ENCODE measurements around the gene ZEB2. TPM values are rescaled to one million over a fixed set of nuclear protein-coding genes. Genes with fewer than 3 reads are reported as not detected.

Gene ZEB2
- total RNA-seq, 1 experiment from 2014 or later, result 1.2 TPM

DNA sequence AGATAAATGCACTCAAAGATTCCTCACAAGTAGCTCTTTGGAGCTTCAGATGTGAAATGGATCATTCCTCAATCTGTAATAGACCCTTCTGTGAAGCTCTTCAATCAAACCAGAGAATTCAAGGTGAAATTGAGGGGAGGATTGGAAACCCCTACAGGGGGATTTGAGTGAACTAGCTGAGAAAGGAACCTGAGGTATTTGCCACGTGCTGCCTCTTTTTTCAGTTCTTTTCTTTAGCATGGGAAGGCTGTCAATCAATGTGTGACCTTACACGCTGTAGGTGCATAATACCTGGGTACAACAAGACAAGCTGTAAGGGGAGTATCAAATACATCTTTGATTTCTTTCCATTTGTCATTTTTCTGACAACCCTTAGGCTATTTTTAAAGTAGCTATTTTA lies 46.5 kb upstream of the ZEB2 start:
- no peak overlapping the region for H3K4me2 ChIP-seq (ENCODE audit: insufficient read depth, insufficient read length, low read length)
- H3K79me1 ChIP-seq (ENCODE audit: insufficient read depth, low read depth, low read length, poor library complexity, severe bottlenecking), result no peaks in the 10 kb centered on the region
- Mint-ChIP-seq H3K9me3 (no peaks in the 10 kb centered on the region), H3K27me3 (ENCODE audit: low read depth) (no peaks in the 10 kb centered on the region), H3K36me3 (ENCODE audit: insufficient read depth in 1 of 3, low read depth in 3 of 3) (no peaks in the 10 kb centered on the region), H3K4me1 (peaks cover 30 to 33% of the 10 kb centered on the region in 2 experiments), H3K4me3 (no peak overlapping the region), H3K27ac (no peak overlapping the region)
- no peak overlapping the region for H3K18ac ChIP-seq (ENCODE audit: insufficient read length, low read depth, low read length)
- H2BK15ac ChIP-seq (ENCODE audit: low read depth, low read length), result no peak overlapping the region
- H3K4ac ChIP-seq (ENCODE audit: low read depth, low read length), result no peak overlapping the region
- H4K91ac ChIP-seq (ENCODE audit: insufficient read length, low read depth, low read length), result no peak overlapping the region
- H3K9me3 ChIP-seq (ENCODE audit: control insufficient read depth, low read depth, low read length), result no peaks in the 10 kb centered on the region
- H2BK12ac ChIP-seq (ENCODE audit: insufficient read length, low read depth, low read length), result no peak overlapping the region
- H3K23me2 ChIP-seq (ENCODE audit: insufficient read length, low read depth, low read length, poor library complexity, severe bottlenecking), result no peaks in the 10 kb centered on the region
- H3K23ac ChIP-seq (ENCODE audit: insufficient read length, low read depth, low read length), result no peak overlapping the region
- no peak overlapping the region for H2BK5ac ChIP-seq (ENCODE audit: insufficient read length, low read length)
- no peak overlapping the region for H3K56ac ChIP-seq (ENCODE audit: insufficient read length, low read depth, low read length)
- no peak overlapping the region for H2BK20ac ChIP-seq (ENCODE audit: low read depth, low read length, poor library complexity, severe bottlenecking)
- no peak overlapping the region for H4K8ac ChIP-seq (replicated peaks; ENCODE audit: insufficient read length, low read depth, low read length)
- H3K9ac ChIP-seq (ENCODE audit: extremely low read depth, insufficient read length, low read length), result no peak overlapping the region
- H4K20me1 ChIP-seq (ENCODE audit: control insufficient read depth, insufficient read depth, insufficient read length), result no peaks in the 10 kb centered on the region
- no peak overlapping the region for H3K14ac ChIP-seq (ENCODE audit: insufficient read depth, low read length)
- no peak overlapping the region for H3T11ph ChIP-seq (ENCODE audit: low read length)
- no peak overlapping the region for H3K27ac ChIP-seq (ENCODE audit: insufficient read length, low read depth, low read length)
- no peaks in the 10 kb centered on the region; the same call in 1 of the 2 replicates for H3K4me1 ChIP-seq (ENCODE audit: insufficient read depth, low read length)
- no peak overlapping the region for H2AFZ ChIP-seq (ENCODE audit: low read length)
- no peak overlapping the region for H2AK5ac ChIP-seq (ENCODE audit: insufficient read length, low read length)
- H2BK120ac ChIP-seq (ENCODE audit: low read depth, low read length, poor library complexity, severe bottlenecking), result no peak overlapping the region
- TF ChIP-seq, protein P1, sequence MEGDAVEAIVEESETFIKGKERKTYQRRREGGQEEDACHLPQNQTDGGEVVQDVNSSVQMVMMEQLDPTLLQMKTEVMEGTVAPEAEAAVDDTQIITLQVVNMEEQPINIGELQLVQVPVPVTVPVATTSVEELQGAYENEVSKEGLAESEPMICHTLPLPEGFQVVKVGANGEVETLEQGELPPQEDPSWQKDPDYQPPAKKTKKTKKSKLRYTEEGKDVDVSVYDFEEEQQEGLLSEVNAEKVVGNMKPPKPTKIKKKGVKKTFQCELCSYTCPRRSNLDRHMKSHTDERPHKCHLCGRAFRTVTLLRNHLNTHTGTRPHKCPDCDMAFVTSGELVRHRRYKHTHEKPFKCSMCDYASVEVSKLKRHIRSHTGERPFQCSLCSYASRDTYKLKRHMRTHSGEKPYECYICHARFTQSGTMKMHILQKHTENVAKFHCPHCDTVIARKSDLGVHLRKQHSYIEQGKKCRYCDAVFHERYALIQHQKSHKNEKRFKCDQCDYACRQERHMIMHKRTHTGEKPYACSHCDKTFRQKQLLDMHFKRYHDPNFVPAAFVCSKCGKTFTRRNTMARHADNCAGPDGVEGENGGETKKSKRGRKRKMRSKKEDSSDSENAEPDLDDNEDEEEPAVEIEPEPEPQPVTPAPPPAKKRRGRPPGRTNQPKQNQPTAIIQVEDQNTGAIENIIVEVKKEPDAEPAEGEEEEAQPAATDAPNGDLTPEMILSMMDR (conservative IDR thresholded peaks at IDR 0.05), result no peak
- H3K27me3 ChIP-seq (ENCODE audit: insufficient read depth, low read length), result no peaks in the 10 kb centered on the region; the same call in 1 of the 2 replicates
- WGBS (ENCODE audit: extremely low coverage, insufficient read length, low lambda C conversion rate), result no CpG with 5 or more reads among the region's 2 CpGs
- DNase-seq, result no peak
- no peaks in the 10 kb centered on the region for H3K79me2 ChIP-seq (ENCODE audit: insufficient read depth, low read length)
- no peak overlapping the region for H4K5ac ChIP-seq (ENCODE audit: insufficient read length, low read depth, low read length)

All from H9 (cell line).